Measurements from ENCODE around the gene NT5C.
"Not testable (repeated sequence)": the region's sequence is repeated elsewhere in the genome, so short reads cannot be mapped to it uniquely, and the experiment has no call there.

The NT5C gene

DNA sequence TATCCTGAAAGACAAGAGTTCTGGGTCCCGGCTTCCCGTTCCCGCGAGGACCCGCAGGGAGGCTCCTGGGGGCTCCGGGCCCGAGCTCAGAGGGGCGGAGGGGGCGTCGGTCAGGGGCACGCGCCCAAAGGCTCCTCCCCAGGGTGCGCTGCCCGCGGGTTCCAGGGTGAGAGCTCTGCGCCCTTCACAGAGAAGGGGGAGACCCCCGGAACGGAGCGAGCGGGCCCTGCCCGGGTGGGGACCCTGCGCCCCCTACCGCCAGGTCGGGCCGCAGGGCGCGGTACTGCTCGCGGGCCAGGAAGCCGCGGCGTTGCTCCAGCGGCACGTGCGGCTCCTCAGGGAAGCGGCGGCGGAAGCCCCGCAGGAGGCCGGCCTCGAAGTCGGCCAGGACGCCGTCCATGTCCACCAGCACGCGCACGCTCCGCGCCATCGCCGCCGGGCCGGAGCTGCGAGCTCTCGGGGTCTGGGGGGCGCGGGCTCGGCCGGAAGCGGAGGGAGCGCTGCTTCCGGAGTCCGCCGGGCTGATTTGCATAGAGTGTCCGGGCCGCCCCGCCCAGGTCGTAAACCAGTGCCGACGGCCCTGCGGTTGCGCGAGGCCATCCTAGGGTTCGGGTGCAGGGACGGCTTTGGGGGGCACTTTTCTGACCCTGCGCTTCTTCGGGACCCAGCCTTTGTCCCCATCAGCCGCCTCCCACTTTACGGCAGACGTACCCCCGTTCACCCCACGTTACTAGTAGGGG, at the start of gene NT5C:
TSS of gene NT5C (minus strand) at position 465 of the 740 bp plus-strand sequence. CDS start at position 430, 35 bp downstream.
- DNase-seq (ENCODE audit: low spot score) (peak; percentile 94), FAIRE-seq (peak; percentile 50)

- DNase-seq (ENCODE audit: low spot score) (no peak), FAIRE-seq (no peak)
These were observed 49.6 kb upstream of the NT5C start for GRCh38 chr17:75181110-75181509.

- DNase-seq (ENCODE audit: low spot score) (no peak), FAIRE-seq (no peak)
These were observed 46.9 kb upstream of the NT5C start for GRCh38 chr17:75178453-75178852.

DNA sequence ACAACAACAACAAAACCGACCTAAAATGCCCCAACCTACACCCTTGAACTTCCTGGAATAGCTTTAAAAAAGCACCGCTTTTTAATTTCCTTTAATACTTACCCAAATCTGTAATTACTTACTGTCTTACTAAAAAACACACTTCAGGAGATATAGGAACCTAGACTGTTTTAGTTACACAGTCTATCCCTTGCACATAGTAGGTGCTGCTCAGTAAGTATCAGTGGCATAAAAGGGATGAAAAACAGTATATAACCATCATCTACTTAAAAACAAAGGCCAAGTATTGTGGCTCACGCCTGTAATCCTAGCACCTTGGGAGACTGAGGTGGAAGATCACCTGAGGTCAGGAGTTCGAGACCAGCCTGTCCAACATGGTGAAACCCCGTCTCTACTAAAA, 45.1 kb upstream of the NT5C start:
- FAIRE-seq (no peak), DNase-seq (ENCODE audit: low spot score) (no peak)

GRCh38 chr17:75174996-75175395, 43.5 kb upstream of the NT5C start:
- DNase-seq (ENCODE audit: low spot score) = no peak
- FAIRE-seq = no peak

- FAIRE-seq (no peak), DNase-seq (ENCODE audit: low spot score) (no peak)
These were observed 42.0 kb upstream of the NT5C start for GRCh38 chr17:75173526-75173925.

DNA sequence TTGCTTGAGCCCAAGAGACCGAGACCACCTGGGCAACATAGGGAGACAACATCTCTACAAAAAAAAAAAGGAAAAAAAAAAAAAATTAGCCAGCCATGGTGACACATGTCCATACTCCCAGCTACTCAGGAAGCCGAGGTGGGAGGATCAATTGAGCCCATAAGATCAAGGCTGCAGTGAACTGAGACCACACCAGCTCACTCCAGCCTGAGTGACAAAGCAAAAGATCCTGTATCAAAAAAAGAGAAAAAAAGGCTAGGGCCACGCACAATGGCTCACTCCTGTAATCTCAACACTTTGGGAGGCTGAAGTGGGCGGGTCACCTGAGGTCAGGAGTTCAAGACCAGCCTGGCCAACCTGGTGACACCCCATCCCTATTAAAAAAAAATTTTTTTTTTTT, 37.5 kb upstream of the NT5C start:
- no peak for DNase-seq (ENCODE audit: low spot score)
- no peak for FAIRE-seq

GRCh38 chr17:75164606-75165005, 33.1 kb upstream of the NT5C start:
- FAIRE-seq; DNase-seq (ENCODE audit: low spot score): not testable (repeated sequence)

GRCh38 chr17:75163074-75163473, 31.5 kb upstream of the NT5C start:
- FAIRE-seq (no peak), DNase-seq (ENCODE audit: low spot score) (no peak)

- DNase-seq (ENCODE audit: low spot score) (no peak), FAIRE-seq (no peak)
These were observed 28.7 kb upstream of the NT5C start for GRCh38 chr17:75160211-75160610.

- FAIRE-seq = no peak
- DNase-seq (ENCODE audit: low spot score) = no peak
These were observed 27.9 kb upstream of the NT5C start for GRCh38 chr17:75159196-75160031.

GRCh38 chr17:75158480-75158879, 26.9 kb upstream of the NT5C start:
- not testable (repeated sequence) for FAIRE-seq; DNase-seq (ENCODE audit: low spot score)

DNA sequence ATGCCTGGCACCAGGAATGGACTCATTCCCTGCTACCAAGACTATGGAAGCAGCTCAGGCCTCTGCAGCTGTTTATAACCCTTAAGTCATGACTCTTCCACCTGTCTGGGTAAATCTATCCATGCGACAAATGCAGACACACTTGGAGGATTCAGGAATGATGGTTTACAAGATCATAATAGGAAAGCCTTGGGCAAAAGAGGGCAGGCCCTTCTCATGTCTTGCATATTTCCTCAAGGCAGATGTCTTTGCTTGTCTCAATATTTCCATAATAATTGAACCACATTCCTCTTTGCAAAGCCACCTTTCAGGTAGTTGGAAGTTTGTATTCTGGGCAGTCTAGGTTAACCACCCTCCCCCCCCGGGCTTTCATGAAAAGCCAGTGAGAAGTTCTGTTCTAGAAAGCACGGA, 23.7 kb upstream of the NT5C start:
- DNase-seq (ENCODE audit: low spot score) (no peak), FAIRE-seq (no peak)

- DNase-seq (ENCODE audit: low spot score) = peak; percentile 100
- FAIRE-seq = peak; percentile 74
These were observed 22.9 kb upstream of the NT5C start, which contains the start of gene JPT1 for GRCh38 chr17:75154195-75155106. JPT1 (minus strand) TSS chr17:75154512; CDS start chr17:75154397, 115 bp downstream.

DNA sequence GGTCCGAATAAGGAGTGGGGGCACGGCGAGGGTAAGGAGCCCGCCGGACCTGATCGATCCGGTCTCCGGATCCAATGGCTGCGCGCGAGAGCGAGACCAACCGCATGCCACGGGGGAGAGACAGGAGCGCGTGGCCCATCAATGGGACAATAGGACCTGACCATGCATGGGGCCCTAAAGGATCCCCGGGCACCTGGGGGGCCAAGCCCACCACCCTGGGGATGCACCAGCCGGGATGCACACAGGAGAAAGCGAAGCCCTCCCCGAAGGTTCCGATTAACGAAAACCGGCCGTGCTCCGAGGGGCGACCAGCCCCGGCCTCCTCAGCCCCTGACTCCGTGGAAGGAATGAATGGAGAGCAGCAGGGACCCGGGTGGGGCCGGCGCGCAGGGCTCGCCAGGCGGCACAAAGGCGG, 22.2 kb upstream of the NT5C start:
- FAIRE-seq = no peak
- DNase-seq (ENCODE audit: low spot score) = peak; percentile 36

DNA sequence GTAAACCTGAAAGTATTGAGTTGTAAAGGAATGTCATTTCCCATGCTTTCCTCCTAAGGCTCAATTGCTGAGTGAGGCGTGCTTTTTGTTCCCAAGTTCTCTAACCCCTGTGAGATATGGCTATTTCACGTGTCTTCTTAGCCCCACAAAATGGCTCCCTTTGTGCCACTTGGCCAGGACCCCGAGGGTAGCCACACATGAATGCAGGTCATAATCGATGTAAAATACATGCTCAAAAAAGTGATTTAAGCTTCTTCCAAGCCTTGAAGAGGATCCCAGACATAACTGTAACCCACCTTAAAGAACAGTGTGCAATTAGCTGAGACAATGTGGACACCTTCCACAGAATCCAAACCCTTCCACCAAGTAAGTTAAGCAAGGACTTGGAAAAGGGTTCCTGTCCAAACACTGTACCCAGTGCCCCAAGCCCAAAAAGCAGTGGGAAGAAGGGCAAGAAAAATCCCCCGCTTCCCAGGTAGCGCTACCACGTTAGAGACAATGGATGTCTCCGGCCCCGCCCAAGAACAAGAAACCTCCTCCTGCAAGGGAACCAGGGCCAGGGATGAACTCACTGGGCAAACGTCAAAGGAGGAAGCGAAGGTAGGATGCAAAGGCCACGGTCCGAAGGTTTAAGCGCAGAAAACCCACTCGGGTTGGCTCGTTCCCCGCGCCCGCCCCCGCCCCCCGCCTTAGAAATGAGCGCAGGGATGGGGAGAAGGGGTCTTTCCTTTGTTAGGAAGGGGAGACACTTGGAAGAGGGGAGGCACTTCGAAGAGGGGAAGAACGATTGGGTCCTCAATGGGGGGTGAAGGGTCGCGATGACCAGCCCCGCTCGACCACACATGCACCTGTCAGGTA, 21.6 kb upstream of the NT5C start:
- FAIRE-seq (no peak), DNase-seq (ENCODE audit: low spot score) (peak; percentile 60)

GRCh38 chr17:75152523-75152921, 21.0 kb upstream of the NT5C start:
- no peak for FAIRE-seq
- no peak for DNase-seq (ENCODE audit: low spot score)

GRCh38 chr17:75151930-75152329, 20.4 kb upstream of the NT5C start:
- no peak for FAIRE-seq
- no peak for DNase-seq (ENCODE audit: low spot score)

- FAIRE-seq (no peak), DNase-seq (ENCODE audit: low spot score) (no peak)
These were observed 16.5 kb upstream of the NT5C start for GRCh38 chr17:75147878-75148546.

GRCh38 chr17:75146592-75146991, 15.1 kb upstream of the NT5C start:
- DNase-seq (ENCODE audit: low spot score) (no peak), FAIRE-seq (no peak)
